Right ventricle myocardium superior (tissue), 1 donor: ENCODE data around the gene TCF19. TPM values are rescaled to one million over a fixed set of nuclear protein-coding genes. Genes with fewer than 3 reads are reported as not detected.

Experiments used
- total RNA-seq: library from RNA; stranded (reverse); fragmentation: NEBNext Ultra II Directional; extraction: Animal tissue kit (Norgen Biotek cat#: 25700); gene quantifications from one replicate; pipeline ENCODE4 v1.2.1, GENCODE V29; 2021
- donor health status: DM: no; HTN: yes; CAD: no; lungs with severe emphysema.

The TCF19 gene
- total RNA-seq, 1 donor from 2014 or later = 3.6 TPM

Other genes starting within 250 kb of the TCF19 start
- gene VARS2, start 244.4 kb upstream of the TCF19 start, total RNA-seq = 17.2 TPM
- not detected for gene SFTA2, start 226.4 kb upstream of the TCF19 start, total RNA-seq
- not detected for gene MUCL3, start 217.6 kb upstream of the TCF19 start, total RNA-seq
- not detected for gene MUC21, start 174.9 kb upstream of the TCF19 start, total RNA-seq
- 0.19 TPM for gene MUC22, start 148.1 kb upstream of the TCF19 start, total RNA-seq
- gene C6orf15, start 46.0 kb upstream of the TCF19 start, total RNA-seq = not detected
- 1.2 TPM for gene PSORS1C1, start 43.8 kb upstream of the TCF19 start, total RNA-seq
- gene CDSN, start 38.1 kb upstream of the TCF19 start, total RNA-seq = not detected
- gene PSORS1C2, start 19.5 kb upstream of the TCF19 start, total RNA-seq = not detected
- 10.9 TPM for gene CCHCR1, start 787 bp upstream of the TCF19 start, total RNA-seq
- gene POU5F1, start 12.1 kb downstream of the TCF19 start, total RNA-seq = 0.94 TPM
- 156 TPM for gene HLA-C, start 113.5 kb downstream of the TCF19 start, total RNA-seq
- gene HLA-B, start 198.6 kb downstream of the TCF19 start, total RNA-seq = 398 TPM
- gene MICA, start 245.0 kb downstream of the TCF19 start, total RNA-seq = 9.2 TPM